ENCODE results near the gene TDRD3. TPM values are rescaled to one million over a fixed set of nuclear protein-coding genes. Genes with fewer than 3 reads are reported as not detected.

TDRD3 gene
- total RNA-seq, 1 experiment from 2014 or later = 7.9 TPM

Other genes starting within 250 kb of the TDRD3 start
- 6.7 and 7.8 TPM in 2 replicates for gene DIAPH3, start 233.3 kb upstream of the TDRD3 start, total RNA-seq (2014; rRNA removed; shearing (Covaris generic))